Esophagus muscularis mucosa (tissue), 4 donors: Measurements from ENCODE around the gene LATS1. TPM values are rescaled to one million over a fixed set of nuclear protein-coding genes. Genes with fewer than 3 reads are reported as not detected.
"Not testable (repeated sequence)": the region's sequence is repeated elsewhere in the genome, so short reads cannot be mapped to it uniquely, and the experiment has no call there.

Experiments used
- DNase-seq: peaks from one replicate; pipeline ENCODE4 v3.0.0-alpha.2; 2017; ENCODE audit errors: extremely low spot score
- H3K27ac ChIP-seq, 4 donors: fragments of 200-600 bp; sonication (generic); replicated peaks in 1 of 4; 1 replicate in 3 of 4; 2 replicates in 1 of 4; pipeline ENCODE4 v1.5.1; 2016 to 2019; ENCODE audit warnings: mild to moderate bottlenecking in 1 of 4
- H3K27me3 ChIP-seq, 4 donors: fragments of 200-600 bp; sonication (generic); one replicate each; pipeline versions ENCODE4 v1.5.1 to v1.6.0; 2016 to 2019
- H3K36me3 ChIP-seq, 4 donors: fragments of 200-600 bp; sonication (generic); one replicate each; pipeline ENCODE4 v1.5.1; 2016 to 2019
- H3K4me1 ChIP-seq, 4 donors: fragments of 200-600 bp; sonication (generic); one replicate each; pipeline ENCODE4 v1.5.1; 2016 to 2019
- H3K4me3 ChIP-seq, 4 donors: fragments of 200-600 bp; sonication (generic); 1 replicate in 2 of 4; 2 replicates in 2 of 4; pipeline ENCODE4 v1.5.1; 2016 to 2019; ENCODE audit warnings: mild to moderate bottlenecking in 4 of 4, moderate library complexity in 1 of 4
- H3K9me3 ChIP-seq, 4 donors: fragments of 200-600 bp; sonication (generic); 1 replicate in 3 of 4; 2 replicates in 1 of 4; pipeline ENCODE4 v1.5.1; 2016 to 2019
- CTCF ChIP-seq, 3 experiments: fragments of 200-600 bp in 2 of 3; fragments of 450-650 bp in 1 of 3; sonication (generic) in 2 of 3; IDR thresholded peaks; one replicate each; pipeline ENCODE4 v1.5.1; 2017 to 2019; ENCODE audit warnings: antibody characterized with exemption in 3 of 3, mild to moderate bottlenecking in 2 of 3, moderate library complexity in 1 of 3
- EP300 ChIP-seq: sonication (generic); formaldehyde crosslinking; IDR thresholded peaks from one replicate; pipeline ENCODE4 v1.6.1; 2017; ENCODE audit warnings: antibody characterized with exemption
- POLR2A ChIP-seq: fragments of 450-650 bp; IDR thresholded peaks from one replicate; pipeline ENCODE4 v1.6.1; 2017; ENCODE audit warnings: antibody characterized with exemption, moderate library complexity, mild to moderate bottlenecking, low read depth
- POLR2AphosphoS5 ChIP-seq, 2 donors: sonication (generic); formaldehyde crosslinking; IDR thresholded peaks; one replicate each; pipeline ENCODE4 v1.6.1; 2017; ENCODE audit warnings: antibody characterized with exemption in 2 of 2
- WGBS: methylation state at CpG from one replicate; pipeline ENCODE4 v1.1.5; 2018; 5-methylcytosine and 5-hydroxymethylcytosine counted together
- intact Hi-C: fragments of 100-400 bp; cut with DNase I; formaldehyde crosslinking; loops from one replicate; pipeline ENCODE4 v1.15.1; 2023
- total RNA-seq, 4 donors: library from RNA; depleted of rRNA; stranded (reverse); fragments of >200 nt; gene quantifications; one replicate each; pipeline versions ENCODE4 v1.1.0 to v1.2.1, GENCODE V29; 2016

LATS1 gene
- total RNA-seq, 4 donors from 2014 or later = 27.0 to 33.6 (median 30.1) TPM

GRCh38 chr6:149691201-149691600 lies 26.7 kb downstream of the LATS1 start:
- H3K27me3 ChIP-seq = no peaks in the 10 kb centered on the region
- DNase-seq = no peak
- intact Hi-C loops = no loop called here
- no peak overlapping the region for H3K4me3 ChIP-seq
- H3K9me3 ChIP-seq = no peaks in the 10 kb centered on the region
- H3K4me1 ChIP-seq = peaks cover 0 to 9% (median 0%) of the 10 kb centered on the region in 4 donors
- H3K36me3 ChIP-seq = peaks cover 5 to 63% (median 37%) of the 10 kb centered on the region in 4 donors
- no peak for TF ChIP-seq POLR2A
- TF ChIP-seq EP300 = no peak
- no peak for TF ChIP-seq CTCF (IDR thresholded peaks at IDR 0.05)
- no peak for TF ChIP-seq POLR2AphosphoS5 (IDR thresholded peaks at IDR 0.05)
- WGBS = 80% methylated on average over 1 of the region's 2 CpGs
- no peak overlapping the region for H3K27ac ChIP-seq

GRCh38 chr6:149686230-149686629 lies 31.7 kb downstream of the LATS1 start:
- Histone ChIP-seq H3K9me3 (no peaks in the 10 kb centered on the region), H3K27ac (no peak overlapping the region), H3K4me3 (no peak overlapping the region), H3K36me3 (peaks cover 8 to 55% (median 34%) of the 10 kb centered on the region in 4 donors), H3K27me3 (no peaks in the 10 kb centered on the region), H3K4me1 (peaks cover 0 to 9% (median 5%) of the 10 kb centered on the region in 4 donors)
- DNase-seq = no peak
- intact Hi-C loops = no loop called here
- WGBS = 84% methylated on average over 7 of the region's 7 CpGs
- no peak for TF ChIP-seq CTCF (IDR thresholded peaks at IDR 0.05)
- TF ChIP-seq POLR2A = no peak
- no peak for TF ChIP-seq POLR2AphosphoS5 (IDR thresholded peaks at IDR 0.05)
- no peak for TF ChIP-seq EP300

GRCh38 chr6:149683256-149683859 lies 34.5 kb downstream of the LATS1 start:
- WGBS = 82% methylated on average over 4 of the region's 4 CpGs
- H3K27me3 ChIP-seq = no peaks in the 10 kb centered on the region
- intact Hi-C loops = no loop called here
- H3K36me3 ChIP-seq = peaks cover 8 to 40% (median 26%) of the 10 kb centered on the region in 4 donors
- no peak overlapping the region for H3K4me3 ChIP-seq
- H3K4me1 ChIP-seq = peaks cover 0 to 12% (median 5%) of the 10 kb centered on the region in 4 donors
- peak overlapping the region in 1 of 4 donors; percentile 14 for H3K27ac ChIP-seq
- TF ChIP-seq EP300 = no peak
- TF ChIP-seq POLR2AphosphoS5 (IDR thresholded peaks at IDR 0.05) = no peak
- TF ChIP-seq POLR2A = no peak
- no peak for TF ChIP-seq CTCF (IDR thresholded peaks at IDR 0.05)
- no peaks in the 10 kb centered on the region for H3K9me3 ChIP-seq
- DNase-seq = no peak

- H3K9me3 ChIP-seq, H3K4me3 ChIP-seq, H3K27ac ChIP-seq, intact Hi-C loops, H3K27me3 ChIP-seq, DNase-seq: not testable (repeated sequence)
- 94% methylated on average over 14 of the region's 14 CpGs for WGBS
- Histone ChIP-seq H3K36me3 (peaks cover 8 to 40% (median 27%) of the 10 kb centered on the region in 4 donors), H3K4me1 (peaks cover 0 to 12% (median 5%) of the 10 kb centered on the region in 4 donors)
Measured at GRCh38 chr6:149681845-149682244, 36.1 kb downstream of the LATS1 start.

GRCh38 chr6:149681209-149681608 lies 36.7 kb downstream of the LATS1 start:
- no peak overlapping the region for H3K27ac ChIP-seq
- TF ChIP-seq CTCF (IDR thresholded peaks at IDR 0.05) = no peak
- TF ChIP-seq POLR2A = no peak
- TF ChIP-seq POLR2AphosphoS5 (IDR thresholded peaks at IDR 0.05) = no peak
- no peak for TF ChIP-seq EP300
- H3K4me1 ChIP-seq = peaks cover 0 to 12% (median 5%) of the 10 kb centered on the region in 4 donors
- DNase-seq = no peak
- H3K36me3 ChIP-seq = peaks cover 11 to 45% (median 32%) of the 10 kb centered on the region in 4 donors
- no peaks in the 10 kb centered on the region for H3K9me3 ChIP-seq
- intact Hi-C loops = no loop called here
- no peaks in the 10 kb centered on the region for H3K27me3 ChIP-seq
- H3K4me3 ChIP-seq = no peak overlapping the region
